ENCODE data around the gene C16orf78. TPM values are rescaled to one million over a fixed set of nuclear protein-coding genes. Genes with fewer than 3 reads are reported as not detected.
A peak's percentile ranks its signal among the peaks of the same experiment; 100 is the strongest.

Gene C16orf78
- total RNA-seq, 1 experiment from 2014 or later: not detected

- ChIA-PET POLR2A (ENCODE audit: low non-redundant PET) (no interaction called here), CTCF (no interaction called here)
- H3K9me3 ChIP-seq (ENCODE audit: low read depth, low read length, poor library complexity, severe bottlenecking): no peaks in the 10 kb centered on the region
- no peak overlapping the region for H3K4me3 ChIP-seq (ENCODE audit: low read depth, low read length, poor library complexity, severe bottlenecking)
- intact Hi-C loops (cut with micrococcal nuclease; ENCODE audit: unreplicated experiment): no loop called here
- no peak for TF ChIP-seq EZH2 (IDR thresholded peaks at IDR 0.05; ENCODE audit: borderline replicate concordance, low read depth, low read length, poor library complexity, severe bottlenecking)
- no peak for TF ChIP-seq CTCF (conservative IDR thresholded peaks at IDR 0.05; ENCODE audit: low read depth, low read length)
- H3K36me3 ChIP-seq (ENCODE audit: insufficient read depth, low read length, poor library complexity, severe bottlenecking): no peaks in the 10 kb centered on the region
- no peak overlapping the region for H3K27ac ChIP-seq (ENCODE audit: low read depth, low read length, poor library complexity, severe bottlenecking)
- no TSS peak for BruUV-seq (replicated peaks)
- DNase-seq (ENCODE audit: low spot score): no peak
- no peaks in the 10 kb centered on the region for H3K4me1 ChIP-seq (ENCODE audit: insufficient read depth, low read length, poor library complexity, severe bottlenecking)
- H3K27me3 ChIP-seq (replicated peaks; ENCODE audit: insufficient read depth, low read depth, low read length, poor library complexity): peaks cover 24% of the 10 kb centered on the region
These were observed 29.2 kb upstream of the C16orf78 start for GRCh38 chr16:49344401-49344800.

- BruUV-seq (replicated peaks): no TSS peak
- Histone ChIP-seq H3K27me3 (replicated peaks; ENCODE audit: insufficient read depth, low read depth, low read length, poor library complexity) (peaks cover 28% of the 10 kb centered on the region), H3K4me3 (ENCODE audit: low read depth, low read length, poor library complexity, severe bottlenecking) (no peak overlapping the region), H3K9me3 (ENCODE audit: low read depth, low read length, poor library complexity, severe bottlenecking) (no peaks in the 10 kb centered on the region), H3K27ac (ENCODE audit: low read depth, low read length, poor library complexity, severe bottlenecking) (no peak overlapping the region), H3K36me3 (ENCODE audit: insufficient read depth, low read length, poor library complexity, severe bottlenecking) (no peaks in the 10 kb centered on the region), H3K4me1 (ENCODE audit: insufficient read depth, low read length, poor library complexity, severe bottlenecking) (no peaks in the 10 kb centered on the region)
- peak; percentile 49 for DNase-seq (ENCODE audit: low spot score)
- CTCF ChIA-PET: interaction anchor here (0.6 kb wide), 1 partner anchor 898 kb away, joined by 3 read pairs; no protein-coding TSS in a partner anchor
- intact Hi-C loops (cut with micrococcal nuclease; ENCODE audit: unreplicated experiment): no loop called here
- TF ChIP-seq EZH2 (IDR thresholded peaks at IDR 0.05; ENCODE audit: borderline replicate concordance, low read depth, low read length, poor library complexity, severe bottlenecking) (no peak), CTCF (conservative IDR thresholded peaks at IDR 0.05; ENCODE audit: low read depth, low read length) (no peak)
- POLR2A ChIA-PET (ENCODE audit: low non-redundant PET): no interaction called here
These were observed 27.8 kb upstream of the C16orf78 start for GRCh38 chr16:49345829-49346228.

GRCh38 chr16:49346459-49346858, 27.1 kb upstream of the C16orf78 start:
- H3K27me3 ChIP-seq (replicated peaks; ENCODE audit: insufficient read depth, low read depth, low read length, poor library complexity): peaks cover 28% of the 10 kb centered on the region
- no peaks in the 10 kb centered on the region for H3K9me3 ChIP-seq (ENCODE audit: low read depth, low read length, poor library complexity, severe bottlenecking)
- intact Hi-C loops (cut with micrococcal nuclease; ENCODE audit: unreplicated experiment): no loop called here
- ChIA-PET POLR2A (ENCODE audit: low non-redundant PET) (no interaction called here), CTCF (interaction anchor here (0.6 kb wide), 1 partner anchor 899 kb away, joined by 3 read pairs; no protein-coding TSS in a partner anchor)
- no peak for DNase-seq (ENCODE audit: low spot score)
- TF ChIP-seq CTCF (conservative IDR thresholded peaks at IDR 0.05; ENCODE audit: low read depth, low read length) (no peak), EZH2 (IDR thresholded peaks at IDR 0.05; ENCODE audit: borderline replicate concordance, low read depth, low read length, poor library complexity, severe bottlenecking) (no peak)
- H3K36me3 ChIP-seq (ENCODE audit: insufficient read depth, low read length, poor library complexity, severe bottlenecking): no peaks in the 10 kb centered on the region
- no peak overlapping the region for H3K27ac ChIP-seq (ENCODE audit: low read depth, low read length, poor library complexity, severe bottlenecking)
- H3K4me1 ChIP-seq (ENCODE audit: insufficient read depth, low read length, poor library complexity, severe bottlenecking): no peaks in the 10 kb centered on the region
- H3K4me3 ChIP-seq (ENCODE audit: low read depth, low read length, poor library complexity, severe bottlenecking): no peak overlapping the region
- no TSS peak for BruUV-seq (replicated peaks)

Measured in A673 (cell line).